Activated naive CD8-positive, alpha-beta T cell (primary cell): ENCODE data around the gene PRKCQ.
"Not testable (repeated sequence)": the region's sequence is repeated elsewhere in the genome, so short reads cannot be mapped to it uniquely, and the experiment has no call there.

Experiments
- H3K27ac Mint-ChIP-seq: one replicate; pipeline ENCODE4 v1.8.0; 2021; ENCODE audit warnings: mixed read lengths
- H3K27me3 Mint-ChIP-seq: one replicate; pipeline ENCODE4 v1.8.0; 2021; ENCODE audit warnings: mixed read lengths
- H3K36me3 Mint-ChIP-seq: one replicate; pipeline ENCODE4 v1.8.0; 2021; ENCODE audit warnings: mixed read lengths
- H3K4me1 Mint-ChIP-seq: one replicate; pipeline ENCODE4 v1.8.0; 2021; ENCODE audit warnings: low read depth, mixed read lengths
- H3K4me3 Mint-ChIP-seq: one replicate; pipeline ENCODE4 v1.8.0; 2021; ENCODE audit warnings: mild to moderate bottlenecking, mixed read lengths
- H3K9me3 Mint-ChIP-seq: one replicate; pipeline ENCODE4 v1.8.0; 2021; ENCODE audit warnings: low read depth, mixed read lengths

Gene PRKCQ

GRCh38 chr10:6491841-6492609 is 88.1 kb downstream of the PRKCQ start:
- Mint-ChIP-seq H3K27ac (peak overlapping the region; percentile 98), H3K4me1 (peaks cover 31% of the 10 kb centered on the region), H3K36me3 (peaks cover 18% of the 10 kb centered on the region), H3K4me3 (no peak overlapping the region), H3K27me3 (no peaks in the 10 kb centered on the region), H3K9me3 (no peaks in the 10 kb centered on the region)

- peak overlapping the region; percentile 98 for H3K27ac Mint-ChIP-seq
- H3K4me3 Mint-ChIP-seq: no peak overlapping the region
- peaks cover 34% of the 10 kb centered on the region for H3K4me1 Mint-ChIP-seq
- no peaks in the 10 kb centered on the region for H3K9me3 Mint-ChIP-seq
- H3K27me3 Mint-ChIP-seq: no peaks in the 10 kb centered on the region
- H3K36me3 Mint-ChIP-seq: peaks cover 19% of the 10 kb centered on the region
Measured at GRCh38 chr10:6490614-6491013, 89.5 kb downstream of the PRKCQ start.

- H3K9me3 Mint-ChIP-seq: no peaks in the 10 kb centered on the region
- H3K4me1 Mint-ChIP-seq: peaks cover 47% of the 10 kb centered on the region
- H3K27ac Mint-ChIP-seq: no peak overlapping the region
- no peaks in the 10 kb centered on the region for H3K27me3 Mint-ChIP-seq
- H3K36me3 Mint-ChIP-seq: peaks cover 30% of the 10 kb centered on the region
- no peak overlapping the region for H3K4me3 Mint-ChIP-seq
Measured at GRCh38 chr10:6487920-6488319, 92.2 kb downstream of the PRKCQ start.

- Mint-ChIP-seq H3K27me3 (no peaks in the 10 kb centered on the region), H3K4me1 (peaks cover 38% of the 10 kb centered on the region), H3K36me3 (peaks cover 35% of the 10 kb centered on the region), H3K27ac (no peak overlapping the region), H3K9me3 (no peaks in the 10 kb centered on the region), H3K4me3 (no peak overlapping the region)
Measured at GRCh38 chr10:6486309-6486708, 93.8 kb downstream of the PRKCQ start.

GRCh38 chr10:6482737-6483357 is 97.2 kb downstream of the PRKCQ start:
- Mint-ChIP-seq H3K27me3 (no peaks in the 10 kb centered on the region), H3K4me1 (peaks cover 29% of the 10 kb centered on the region), H3K9me3 (no peaks in the 10 kb centered on the region), H3K4me3 (peak overlapping the region; percentile 44), H3K27ac (peak overlapping the region; percentile 79), H3K36me3 (peaks cover 37% of the 10 kb centered on the region)

GRCh38 chr10:6478722-6479121 is 101.4 kb downstream of the PRKCQ start:
- Mint-ChIP-seq H3K27me3 (no peaks in the 10 kb centered on the region), H3K4me1 (peaks cover 46% of the 10 kb centered on the region), H3K4me3 (no peak overlapping the region), H3K9me3 (no peaks in the 10 kb centered on the region), H3K36me3 (peaks cover 34% of the 10 kb centered on the region), H3K27ac (peak overlapping the region; percentile 48)

GRCh38 chr10:6476989-6477388 is 103.1 kb downstream of the PRKCQ start:
- peaks cover 45% of the 10 kb centered on the region for H3K4me1 Mint-ChIP-seq
- no peaks in the 10 kb centered on the region for H3K9me3 Mint-ChIP-seq
- peaks cover 18% of the 10 kb centered on the region for H3K36me3 Mint-ChIP-seq
- no peak overlapping the region for H3K4me3 Mint-ChIP-seq
- peak overlapping the region; percentile 83 for H3K27ac Mint-ChIP-seq
- H3K27me3 Mint-ChIP-seq: no peaks in the 10 kb centered on the region

GRCh38 chr10:6474871-6475270 is 105.2 kb downstream of the PRKCQ start:
- Mint-ChIP-seq H3K4me1 (peaks cover 62% of the 10 kb centered on the region), H3K36me3 (peaks cover 24% of the 10 kb centered on the region), H3K9me3 (no peaks in the 10 kb centered on the region), H3K27me3 (no peaks in the 10 kb centered on the region), H3K27ac (peak overlapping the region; percentile 97), H3K4me3 (peak overlapping the region; percentile 46)

- H3K27me3 Mint-ChIP-seq: no peaks in the 10 kb centered on the region
- peaks cover 26% of the 10 kb centered on the region for H3K36me3 Mint-ChIP-seq
- H3K9me3 Mint-ChIP-seq: no peaks in the 10 kb centered on the region
- H3K27ac Mint-ChIP-seq: peak overlapping the region; percentile 97
- H3K4me1 Mint-ChIP-seq: peaks cover 67% of the 10 kb centered on the region
- peak overlapping the region; percentile 89 for H3K4me3 Mint-ChIP-seq
Measured at GRCh38 chr10:6473901-6474370, 106.1 kb downstream of the PRKCQ start.

GRCh38 chr10:6473430-6473829 is 106.6 kb downstream of the PRKCQ start:
- Mint-ChIP-seq H3K4me1 (peaks cover 67% of the 10 kb centered on the region), H3K36me3 (peaks cover 22% of the 10 kb centered on the region)

GRCh38 chr10:6472710-6473005 is 107.4 kb downstream of the PRKCQ start:
- Mint-ChIP-seq H3K27ac (peak overlapping the region; percentile 97), H3K4me3 (peak overlapping the region; percentile 89), H3K4me1 (peaks cover 64% of the 10 kb centered on the region), H3K36me3 (peaks cover 23% of the 10 kb centered on the region)
- not testable (repeated sequence) for H3K27me3 Mint-ChIP-seq, H3K9me3 Mint-ChIP-seq

More at GRCh38 chr10:6473430-6473829, 106.6 kb downstream of the PRKCQ start:
- H3K9me3 Mint-ChIP-seq: no peaks in the 10 kb centered on the region
- H3K27me3 Mint-ChIP-seq: no peaks in the 10 kb centered on the region
- peak overlapping the region; percentile 89 for H3K4me3 Mint-ChIP-seq
- H3K27ac Mint-ChIP-seq: peak overlapping the region; percentile 97

- H3K36me3 Mint-ChIP-seq: peaks cover 27% of the 10 kb centered on the region
- no peaks in the 10 kb centered on the region for H3K9me3 Mint-ChIP-seq
- no peaks in the 10 kb centered on the region for H3K27me3 Mint-ChIP-seq
- no peak overlapping the region for H3K4me3 Mint-ChIP-seq
- peak overlapping the region; percentile 18 for H3K27ac Mint-ChIP-seq
- peaks cover 66% of the 10 kb centered on the region for H3K4me1 Mint-ChIP-seq
Measured at GRCh38 chr10:6470894-6471618, 109.0 kb downstream of the PRKCQ start.

GRCh38 chr10:6469661-6470060 is 110.4 kb downstream of the PRKCQ start:
- Mint-ChIP-seq H3K27ac (peak overlapping the region; percentile 64), H3K36me3 (peaks cover 37% of the 10 kb centered on the region), H3K4me1 (peaks cover 65% of the 10 kb centered on the region)

GRCh38 chr10:6465854-6466601 is 114.0 kb downstream of the PRKCQ start:
- Mint-ChIP-seq H3K4me3 (peak overlapping the region; percentile 49), H3K9me3 (no peaks in the 10 kb centered on the region), H3K27me3 (no peaks in the 10 kb centered on the region), H3K4me1 (peaks cover 36% of the 10 kb centered on the region), H3K27ac (peak overlapping the region; percentile 62), H3K36me3 (peaks cover 45% of the 10 kb centered on the region)

More at GRCh38 chr10:6469661-6470060, 110.4 kb downstream of the PRKCQ start:
- no peaks in the 10 kb centered on the region for H3K9me3 Mint-ChIP-seq
- no peaks in the 10 kb centered on the region for H3K27me3 Mint-ChIP-seq
- no peak overlapping the region for H3K4me3 Mint-ChIP-seq
